Mucosa of descending colon (tissue), 3 donors: Measurements from ENCODE around the gene ZNRD2. TPM values are rescaled to one million over a fixed set of nuclear protein-coding genes. Genes with fewer than 3 reads are reported as not detected.

Source experiments
- ATAC-seq: fragments of 200-7000 bp; cut with Tn5 transposase; one replicate; pipeline ENCODE4 v1.9.1; 2020; ENCODE audit warnings: mild to moderate bottlenecking, moderate library complexity
- DNase-seq, 3 donors: peaks; one replicate each; pipeline ENCODE4 v3.0.0-alpha.2; 2020
- H3K36me3 ChIP-seq: fragments of 200-600 bp; one replicate; pipeline ENCODE4 v1.8.0; 2021; ENCODE audit warnings: low read depth, mild to moderate bottlenecking
- H3K4me1 ChIP-seq: fragments of 200-600 bp; one replicate; pipeline ENCODE4 v1.8.0; 2021; ENCODE audit warnings: low read depth, mild to moderate bottlenecking
- H3K4me3 ChIP-seq: fragments of 200-600 bp; one replicate; pipeline ENCODE4 v1.8.0; 2021; ENCODE audit warnings: mild to moderate bottlenecking
- H3K9me3 ChIP-seq: fragments of 200-600 bp; one replicate; pipeline ENCODE4 v1.8.0; 2021; ENCODE audit warnings: mild to moderate bottlenecking
- CTCF ChIP-seq: fragments of 200-600 bp; IDR thresholded peaks from one replicate; pipeline ENCODE4 v1.8.0; 2022; ENCODE audit warnings: antibody characterized with exemption, mild to moderate bottlenecking
- intact Hi-C, 2 donors: fragments of 100-400 bp; cut with DNase I in 1 of 2; cut with micrococcal nuclease in 1 of 2; formaldehyde crosslinking; loops; one replicate each; pipeline versions ENCODE4 v1.11.0 to v1.11.1; 2022; cut with DNase I, micrococcal nuclease
- total RNA-seq, 3 donors: library from RNA; stranded (reverse); fragmentation: NEBNext Ultra II Directional in 2 of 3; extraction: Animal tissue kit (Norgen Biotek cat#: 25700) in 2 of 3; gene quantifications; one replicate each; pipeline versions ENCODE4 v1.2.1 to v1.2.4, GENCODE V29; 2021 to 2023
- donor health status: DM: no; HTN: no; CAD: no; lungs with moderate emphysema.
- donor health status: DM: no; HTN: no; CAD: no.
- donor health status: DM: no; HTN: yes; CAD: no.

ZNRD2 gene
- total RNA-seq, 3 donors from 2014 or later = 20.9 to 24.6 (median 21.0) TPM

- Histone ChIP-seq H3K4me3 (no peak overlapping the region), H3K9me3 (no peaks in the 10 kb centered on the region), H3K4me1 (peaks cover 15% of the 10 kb centered on the region), H3K36me3 (no peaks in the 10 kb centered on the region)
- intact Hi-C loops = no loop called here
- DNase-seq (no peak), ATAC-seq (no peak)
- no peak for TF ChIP-seq CTCF
Observed at GRCh38 chr11:65584723-65585171, 14.5 kb downstream of the ZNRD2 start.

- ATAC-seq = no peak
- no peak overlapping the region for H3K4me3 ChIP-seq
- H3K36me3 ChIP-seq = no peaks in the 10 kb centered on the region
- peaks cover 15% of the 10 kb centered on the region for H3K4me1 ChIP-seq
- H3K9me3 ChIP-seq = no peaks in the 10 kb centered on the region
- intact Hi-C loops = no loop called here
- TF ChIP-seq CTCF = no peak
- no peak for DNase-seq
Observed at GRCh38 chr11:65585396-65586246, 15.3 kb downstream of the ZNRD2 start.

GRCh38 chr11:65586247-65586630 lies 16.0 kb downstream of the ZNRD2 start:
- intact Hi-C loops = no loop called here

GRCh38 chr11:65586676-65587075 lies 16.4 kb downstream of the ZNRD2 start:
- H3K9me3 ChIP-seq = no peaks in the 10 kb centered on the region
- H3K4me3 ChIP-seq = no peak overlapping the region
- no peaks in the 10 kb centered on the region for H3K36me3 ChIP-seq
- no peak for ATAC-seq
- peaks cover 17% of the 10 kb centered on the region for H3K4me1 ChIP-seq
- intact Hi-C loops = no loop called here
- DNase-seq = no peak
- no peak for TF ChIP-seq CTCF

More at GRCh38 chr11:65586247-65586630, 16.0 kb downstream of the ZNRD2 start:
- Histone ChIP-seq H3K36me3 (no peaks in the 10 kb centered on the region), H3K9me3 (no peaks in the 10 kb centered on the region), H3K4me1 (peaks cover 15% of the 10 kb centered on the region), H3K4me3 (no peak overlapping the region)
- no peak for DNase-seq
- no peak for ATAC-seq
- no peak for TF ChIP-seq CTCF

GRCh38 chr11:65588199-65589054 lies 18.1 kb downstream of the ZNRD2 start:
- Histone ChIP-seq H3K9me3 (no peaks in the 10 kb centered on the region), H3K4me1 (peaks cover 24% of the 10 kb centered on the region), H3K4me3 (no peak overlapping the region), H3K36me3 (no peaks in the 10 kb centered on the region)
- DNase-seq (peak; percentile 74 to 84 (median 74)), ATAC-seq (peak; percentile 72)
- TF ChIP-seq CTCF = peak; percentile 73
- intact Hi-C loops = no loop called here
